Stimulated activated naive CD8-positive, alpha-beta T cell treated with anti-CD3 and anti-CD28 coated beads, Interleukin-15, amount 100 ng/mL, for 72 hours (primary cell): ENCODE measurements around the gene CLDN5.

Source experiments
- ATAC-seq: fragments of 150-1000 bp; cut with Tn5 transposase; 2 replicates; pipeline ENCODE4 v1.10.0; 2021; ENCODE audit warnings: mild to moderate bottlenecking, moderate library complexity
- DNase-seq, 2 donors: peaks; one replicate each; pipeline ENCODE4 v3.0.0; 2021 to 2022
- H3K27ac Mint-ChIP-seq, 2 donors: one replicate each; pipeline ENCODE4 v1.8.0; 2022; ENCODE audit warnings: mild to moderate bottlenecking in 2 of 2, mixed read lengths in 2 of 2, moderate library complexity in 2 of 2
- H3K27me3 Mint-ChIP-seq: one replicate; pipeline ENCODE4 v1.8.0; 2022; ENCODE audit warnings: mixed read lengths
- H3K4me1 Mint-ChIP-seq: one replicate; pipeline ENCODE4 v1.8.0; 2022; ENCODE audit warnings: mild to moderate bottlenecking, mixed read lengths
- H3K4me3 Mint-ChIP-seq, 2 donors: one replicate each; pipeline ENCODE4 v1.8.0; 2022; ENCODE audit warnings: mild to moderate bottlenecking in 2 of 2, mixed read lengths in 2 of 2, moderate library complexity in 1 of 2
- H3K9me3 Mint-ChIP-seq, 2 donors: one replicate each; pipeline ENCODE4 v1.8.0; 2022; ENCODE audit warnings: mixed read lengths in 2 of 2

CLDN5 gene

DNA sequence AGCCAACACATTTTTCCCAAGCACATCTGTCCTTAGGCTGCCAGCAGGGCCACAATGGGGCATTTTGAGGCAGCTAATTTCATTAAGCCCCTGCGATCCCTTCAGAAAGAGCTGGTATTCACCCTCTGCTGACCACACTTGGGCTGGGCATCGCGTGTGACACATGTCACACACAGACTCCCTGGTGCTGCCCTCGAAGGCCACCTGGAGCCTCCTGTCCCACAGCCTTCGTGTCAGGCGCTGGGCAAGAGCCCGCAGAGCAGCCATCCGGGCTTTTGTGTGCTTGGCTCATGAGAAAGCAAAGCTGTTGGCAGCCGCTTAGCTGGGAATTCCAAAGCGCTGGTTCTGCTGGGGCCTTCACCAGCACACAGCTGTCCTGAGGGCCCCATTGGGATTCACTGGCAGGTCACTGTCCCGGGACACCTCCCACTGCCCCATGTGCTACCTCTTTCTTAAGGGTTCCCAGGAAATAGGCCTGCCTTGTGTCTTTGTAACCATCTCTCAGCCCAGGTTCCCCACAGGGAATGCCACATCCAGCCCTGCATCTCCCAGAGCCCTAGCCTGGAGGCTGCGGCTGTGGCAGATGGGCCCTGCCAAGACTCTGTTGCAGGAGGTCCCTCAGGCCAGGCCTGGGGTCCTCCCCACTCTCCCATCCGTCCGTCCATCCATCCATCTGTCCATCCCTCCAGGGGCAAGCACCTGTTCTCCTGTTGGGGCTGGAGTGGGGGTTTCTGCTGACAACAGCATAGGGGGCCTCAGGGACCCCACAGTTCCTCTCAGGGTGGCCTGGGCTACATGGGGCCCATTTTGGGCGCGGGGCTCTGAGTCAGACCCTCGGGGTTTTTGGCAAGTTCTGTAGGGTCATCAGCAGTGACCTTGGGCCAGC lies 4.9 kb downstream of the CLDN5 start:
- H3K27ac Mint-ChIP-seq = peak overlapping the region in 1 of 2 donors; percentile 86
- H3K9me3 Mint-ChIP-seq = no peaks in the 10 kb centered on the region
- H3K27me3 Mint-ChIP-seq = peaks cover 25% of the 10 kb centered on the region
- ATAC-seq (no peak), DNase-seq (no peak)
- peaks cover 17% of the 10 kb centered on the region for H3K4me1 Mint-ChIP-seq
- no peak overlapping the region for H3K4me3 Mint-ChIP-seq

GRCh38 chr22:19518635-19519034 lies 5.6 kb downstream of the CLDN5 start:
- no peak for DNase-seq
- ATAC-seq = no peak
- Mint-ChIP-seq H3K4me3 (no peak overlapping the region), H3K4me1 (peaks cover 12% of the 10 kb centered on the region), H3K27me3 (peaks cover 18% of the 10 kb centered on the region), H3K27ac (peak overlapping the region in 1 of 2 donors; percentile 38), H3K9me3 (no peaks in the 10 kb centered on the region)

DNA sequence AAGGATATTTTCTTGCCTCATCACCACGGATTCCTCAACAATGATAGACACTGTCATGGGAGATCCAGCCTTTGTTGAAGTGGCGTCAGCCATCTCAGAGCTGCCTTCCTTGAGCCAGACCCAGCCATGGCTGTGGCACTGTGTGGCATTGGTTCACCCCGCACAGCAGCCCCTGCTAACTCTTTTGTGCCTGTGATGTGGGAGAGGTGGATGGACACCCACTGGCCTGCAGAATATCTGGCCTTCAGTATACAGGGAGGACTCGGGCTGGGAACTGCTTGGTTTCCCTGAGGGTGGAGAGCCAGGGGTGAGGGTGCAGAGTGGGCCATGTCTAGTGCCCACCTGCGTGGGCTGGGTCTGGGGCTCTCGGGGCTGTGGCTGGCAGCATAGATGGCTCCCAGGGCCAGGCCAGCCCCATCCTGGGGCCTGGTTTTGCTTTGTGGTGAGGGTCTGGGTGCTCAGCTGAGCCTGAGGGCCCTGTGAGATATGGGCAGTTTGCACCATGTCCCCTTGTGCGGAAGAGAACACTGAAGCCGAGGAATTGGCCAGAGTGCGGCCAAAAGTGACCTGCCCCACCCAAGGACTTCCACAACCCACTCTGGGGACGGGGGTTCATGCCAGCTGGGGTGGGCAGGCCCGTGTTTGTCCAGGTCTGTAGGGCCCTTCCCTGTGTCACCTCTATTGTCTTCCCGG lies 6.1 kb downstream of the CLDN5 start:
- ATAC-seq (no peak), DNase-seq (no peak)
- peaks cover 13% of the 10 kb centered on the region for H3K27me3 Mint-ChIP-seq
- peaks cover 6% of the 10 kb centered on the region for H3K4me1 Mint-ChIP-seq
- no peak overlapping the region for H3K27ac Mint-ChIP-seq
- H3K4me3 Mint-ChIP-seq = no peak overlapping the region
- no peaks in the 10 kb centered on the region for H3K9me3 Mint-ChIP-seq

- H3K4me3 Mint-ChIP-seq = no peak overlapping the region
- H3K4me1 Mint-ChIP-seq = no peaks in the 10 kb centered on the region
- peak overlapping the region in 1 of 2 donors; percentile 30 for H3K27ac Mint-ChIP-seq
- DNase-seq (no peak), ATAC-seq (no peak)
- H3K9me3 Mint-ChIP-seq = peaks cover 0 to 6% of the 10 kb centered on the region in 2 donors
- H3K27me3 Mint-ChIP-seq = peaks cover 5% of the 10 kb centered on the region
Observed at GRCh38 chr22:19517171-19517500, 7.1 kb downstream of the CLDN5 start.

GRCh38 chr22:19516378-19517170 lies 7.6 kb downstream of the CLDN5 start:
- H3K9me3 Mint-ChIP-seq = peaks cover 0 to 8% of the 10 kb centered on the region in 2 donors

DNA sequence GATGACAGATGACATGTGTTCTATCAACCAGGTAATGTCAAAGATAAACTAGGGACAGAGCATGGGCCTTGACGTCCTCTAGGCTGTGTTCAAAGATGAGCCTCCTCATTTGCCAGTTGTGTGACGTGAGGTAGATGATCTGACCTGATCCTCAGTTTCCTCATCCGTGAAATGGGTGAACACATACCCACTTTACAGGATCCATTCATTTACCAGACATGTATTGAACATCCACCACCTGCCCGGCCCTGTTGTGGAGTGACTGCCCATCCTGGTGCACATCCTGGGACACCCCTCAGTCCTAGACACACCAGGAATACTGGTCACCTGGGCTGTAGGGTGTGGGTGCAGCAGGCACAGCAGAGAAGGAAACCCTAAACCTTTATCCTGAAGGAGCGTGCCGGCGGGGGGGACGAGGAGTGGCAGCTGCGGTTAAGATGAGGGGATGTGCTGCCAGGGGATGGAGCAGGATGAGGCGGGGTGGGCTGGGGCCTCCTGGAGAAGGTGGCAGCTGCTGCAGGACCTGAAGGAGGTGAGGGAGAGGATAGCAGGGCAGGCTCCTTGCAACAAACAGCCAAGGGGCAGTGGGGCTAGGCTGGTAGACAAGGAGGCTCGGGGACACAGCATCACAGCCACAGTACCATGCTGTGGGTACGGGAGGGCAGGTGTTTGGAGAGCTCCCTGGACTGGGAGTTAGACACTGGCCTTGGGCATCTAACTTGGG lies 8.4 kb downstream of the CLDN5 start:
- DNase-seq (no peak), ATAC-seq (no peak)
- peak overlapping the region in 1 of 2 donors; percentile 55 for H3K27ac Mint-ChIP-seq
- H3K4me3 Mint-ChIP-seq = no peak overlapping the region
- no peaks in the 10 kb centered on the region for H3K4me1 Mint-ChIP-seq
- H3K27me3 Mint-ChIP-seq = no peaks in the 10 kb centered on the region
- peaks cover 0 to 8% of the 10 kb centered on the region in 2 donors for H3K9me3 Mint-ChIP-seq

More at GRCh38 chr22:19516378-19517170, 7.6 kb downstream of the CLDN5 start:
- no peaks in the 10 kb centered on the region for H3K4me1 Mint-ChIP-seq
- H3K27me3 Mint-ChIP-seq = no peaks in the 10 kb centered on the region
- ATAC-seq (no peak), DNase-seq (no peak)
- peak overlapping the region in 1 of 2 donors; percentile 52 for H3K4me3 Mint-ChIP-seq
- H3K27ac Mint-ChIP-seq = no peak overlapping the region

DNA sequence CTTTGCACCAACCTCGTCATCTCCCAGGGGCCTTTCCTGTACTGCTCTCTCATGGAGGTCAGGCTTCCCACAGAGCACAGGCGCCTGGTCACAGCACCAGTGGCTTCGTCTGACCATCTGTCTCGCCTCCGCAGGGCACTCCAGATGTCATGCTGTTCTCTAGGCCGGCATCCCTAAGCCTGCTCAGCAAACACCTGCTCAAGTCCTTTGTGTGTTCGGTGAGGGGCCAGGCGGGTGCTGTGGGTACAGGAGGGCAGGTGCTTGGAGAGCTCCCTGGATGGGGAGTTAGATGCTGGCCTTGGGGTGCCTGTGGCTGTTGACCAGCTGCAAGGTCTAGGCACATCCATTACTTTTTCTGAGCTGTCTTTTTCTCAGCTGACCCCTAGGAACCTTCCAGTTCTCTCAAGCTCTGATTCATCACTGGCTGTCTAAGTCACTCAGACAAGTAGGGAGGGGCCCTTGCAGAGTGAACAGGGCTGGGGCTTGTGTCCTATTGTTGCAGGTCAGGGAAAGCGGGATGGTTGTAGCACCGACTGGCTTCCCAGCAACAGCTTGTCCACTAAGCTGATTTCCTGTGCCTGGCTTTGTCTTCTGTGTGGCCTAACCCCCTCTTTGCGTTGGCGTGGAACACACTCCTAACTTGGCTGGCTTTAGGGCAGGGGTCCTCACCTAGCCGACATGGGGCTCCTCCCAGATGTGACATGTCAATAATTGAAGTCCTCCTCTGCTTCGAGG lies 9.2 kb downstream of the CLDN5 start:
- H3K27ac Mint-ChIP-seq = peak overlapping the region in 1 of 2 donors; percentile 55
- H3K27me3 Mint-ChIP-seq = no peaks in the 10 kb centered on the region
- no peaks in the 10 kb centered on the region for H3K4me1 Mint-ChIP-seq
- peaks cover 0 to 8% of the 10 kb centered on the region in 2 donors for H3K9me3 Mint-ChIP-seq
- H3K4me3 Mint-ChIP-seq = no peak overlapping the region
- DNase-seq (no peak), ATAC-seq (no peak)

DNA sequence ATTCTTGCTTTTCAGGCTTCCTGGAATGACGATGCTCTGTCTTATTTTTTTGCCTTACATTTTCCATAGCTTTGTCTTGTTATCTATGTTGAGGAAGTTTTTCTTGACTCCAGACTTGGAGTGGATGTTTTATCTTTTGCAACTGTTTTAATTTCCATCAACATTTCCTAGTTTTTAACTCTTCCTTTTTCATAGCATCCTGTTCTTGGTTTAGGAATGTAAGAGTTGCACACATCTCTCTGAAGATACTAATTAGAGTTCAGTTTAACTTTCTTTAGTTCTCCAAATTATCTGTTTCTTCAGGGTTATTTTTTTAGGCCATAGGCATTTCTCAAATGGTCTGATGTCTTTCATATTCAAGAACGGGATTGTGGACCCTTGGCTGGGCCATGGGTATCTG lies 10.4 kb downstream of the CLDN5 start:
- Mint-ChIP-seq H3K4me1 (no peaks in the 10 kb centered on the region), H3K27me3 (no peaks in the 10 kb centered on the region), H3K4me3 (no peak overlapping the region), H3K9me3 (peaks cover 0 to 8% of the 10 kb centered on the region in 2 donors), H3K27ac (peak overlapping the region in 1 of 2 donors; percentile 42)
- DNase-seq = no peak
- ATAC-seq = no peak

- DNase-seq (no peak), ATAC-seq (no peak)
- no peak overlapping the region for H3K27ac Mint-ChIP-seq
- peaks cover under 1% of the 10 kb centered on the region for H3K4me1 Mint-ChIP-seq
- H3K27me3 Mint-ChIP-seq = no peaks in the 10 kb centered on the region
- no peak overlapping the region for H3K4me3 Mint-ChIP-seq
- peaks cover 0 to 8% of the 10 kb centered on the region in 2 donors for H3K9me3 Mint-ChIP-seq
Observed at GRCh38 chr22:19510919-19511341, 13.3 kb downstream of the CLDN5 start.

DNA sequence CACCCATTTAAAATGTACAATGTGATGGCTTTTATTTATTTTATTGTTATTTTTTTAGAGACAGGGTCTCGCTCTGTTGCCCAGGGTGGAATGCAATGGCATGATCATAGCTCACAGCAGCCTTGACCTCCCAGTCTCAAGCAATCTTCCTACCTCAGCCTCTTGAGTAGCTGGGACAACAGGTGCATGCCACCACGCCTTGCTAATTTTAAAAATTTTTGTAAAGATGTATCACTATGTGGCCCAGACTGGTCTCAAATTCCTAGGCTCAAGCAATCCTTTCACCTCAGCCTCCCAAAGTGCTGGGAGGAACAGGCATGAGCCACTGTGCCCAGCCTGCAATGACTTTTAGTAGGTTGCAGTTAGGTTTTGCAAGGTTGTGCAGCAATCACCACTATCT lies 14.3 kb downstream of the CLDN5 start:
- peaks cover 11% of the 10 kb centered on the region for H3K4me1 Mint-ChIP-seq
- DNase-seq (no peak), ATAC-seq (no peak)
- no peaks in the 10 kb centered on the region for H3K27me3 Mint-ChIP-seq
- no peak overlapping the region for H3K27ac Mint-ChIP-seq
- H3K9me3 Mint-ChIP-seq = peaks cover 0 to 8% of the 10 kb centered on the region in 2 donors
- no peak overlapping the region for H3K4me3 Mint-ChIP-seq

DNA sequence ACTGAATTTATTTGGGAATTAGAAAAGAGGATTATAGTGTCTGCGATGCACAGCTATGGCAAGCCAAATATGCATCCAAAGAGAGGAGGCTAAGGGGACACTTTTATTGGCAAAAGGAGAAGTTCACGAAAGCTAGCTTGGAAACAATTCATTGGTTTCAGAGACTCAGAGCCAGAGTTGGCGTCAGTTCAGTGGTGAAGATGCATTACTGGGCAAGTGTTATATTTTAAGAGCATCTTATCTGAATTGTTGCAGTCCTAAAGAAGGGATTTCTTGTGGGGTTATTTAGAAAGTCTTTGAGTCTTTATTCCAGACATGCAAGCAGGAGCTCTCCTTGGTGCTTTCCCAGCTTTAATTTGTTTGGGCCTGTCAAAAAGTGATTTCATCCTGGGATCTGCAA lies 15.0 kb downstream of the CLDN5 start:
- peaks cover 0 to 8% of the 10 kb centered on the region in 2 donors for H3K9me3 Mint-ChIP-seq
- no peaks in the 10 kb centered on the region for H3K27me3 Mint-ChIP-seq
- ATAC-seq (no peak), DNase-seq (no peak)
- H3K4me3 Mint-ChIP-seq = no peak overlapping the region
- H3K27ac Mint-ChIP-seq = peak overlapping the region in 1 of 2 donors; percentile 61
- peaks cover 18% of the 10 kb centered on the region for H3K4me1 Mint-ChIP-seq

- ATAC-seq = no peak
- Mint-ChIP-seq H3K27me3 (no peaks in the 10 kb centered on the region), H3K9me3 (peaks cover 0 to 8% of the 10 kb centered on the region in 2 donors), H3K4me1 (peaks cover 28% of the 10 kb centered on the region), H3K4me3 (no peak overlapping the region), H3K27ac (no peak overlapping the region)
- no peak for DNase-seq
Observed at GRCh38 chr22:19508024-19508776, 16.0 kb downstream of the CLDN5 start.

DNA sequence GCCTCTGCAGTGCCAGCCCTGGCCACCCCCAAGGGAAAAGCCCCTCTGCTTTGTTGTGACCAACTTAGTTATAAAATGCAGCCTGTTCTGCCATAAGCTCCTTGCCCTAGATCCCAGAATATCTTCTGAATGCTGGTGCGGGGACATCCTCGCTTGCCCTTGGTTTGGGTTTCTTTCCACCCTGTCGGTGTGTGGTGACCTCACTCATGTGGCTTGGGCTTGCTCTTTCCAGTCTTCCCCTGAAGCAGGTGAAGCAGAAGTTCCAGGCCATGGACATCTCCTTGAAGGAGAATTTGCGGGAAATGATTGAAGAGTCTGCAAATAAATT lies 16.7 kb downstream of the CLDN5 start:
- DNase-seq (no peak), ATAC-seq (no peak)
- Mint-ChIP-seq H3K27ac (no peak overlapping the region), H3K9me3 (peaks cover 0 to 5% of the 10 kb centered on the region in 2 donors), H3K27me3 (no peaks in the 10 kb centered on the region), H3K4me1 (peaks cover 30% of the 10 kb centered on the region), H3K4me3 (no peak overlapping the region)

GRCh38 chr22:19506212-19506611 lies 18.0 kb downstream of the CLDN5 start:
- no peak overlapping the region for H3K4me3 Mint-ChIP-seq
- ATAC-seq (no peak), DNase-seq (no peak)
- H3K27me3 Mint-ChIP-seq = no peaks in the 10 kb centered on the region
- H3K27ac Mint-ChIP-seq = no peak overlapping the region
- no peaks in the 10 kb centered on the region for H3K9me3 Mint-ChIP-seq
- peaks cover 30% of the 10 kb centered on the region for H3K4me1 Mint-ChIP-seq
